GM10266 (cell line): ENCODE data around the gene ASXL1.
A peak's percentile ranks its signal among the peaks of the same experiment; 100 is the strongest.

Experiments used
- DNase-seq: peaks from one replicate; pipeline ENCODE4 v3.0.0; 2012; ENCODE audit errors: extremely low spot score
- TF ChIP-seq, protein P1 (sequence below): IDR thresholded peaks from 2 replicates; pipeline ENCODE4 v1.5.1; 2012; ENCODE audit warnings: mild to moderate bottlenecking, low read depth; ENCODE audit not compliant: control insufficient read depth, insufficient read depth; ENCODE audit errors: missing control alignments

The ASXL1 gene

DNA sequence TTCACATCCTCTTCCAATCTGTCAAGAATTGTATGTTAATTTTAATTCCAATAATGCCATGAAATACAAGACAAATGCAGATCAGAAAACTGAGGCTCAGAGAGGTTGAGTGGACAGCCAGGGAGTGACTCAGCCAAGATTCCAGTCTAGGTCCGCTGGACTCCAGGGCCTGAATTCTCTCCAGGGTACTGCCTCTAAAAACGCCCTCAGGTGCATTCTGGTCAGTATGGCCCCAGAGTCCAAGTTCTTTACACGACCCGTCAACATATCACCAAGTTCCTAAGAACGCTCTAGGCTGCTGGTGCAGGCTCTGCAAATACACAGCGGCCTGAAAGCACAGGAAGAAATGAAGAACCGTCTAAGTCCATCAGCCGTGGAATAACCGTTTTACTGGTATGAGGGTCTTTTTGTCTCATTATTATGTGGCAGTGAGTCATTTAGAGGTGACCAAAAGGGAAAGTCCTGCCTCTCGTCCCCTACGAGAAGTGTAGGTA is 709 bp upstream of the ASXL1 start:
- DNase-seq = no peak

DNA sequence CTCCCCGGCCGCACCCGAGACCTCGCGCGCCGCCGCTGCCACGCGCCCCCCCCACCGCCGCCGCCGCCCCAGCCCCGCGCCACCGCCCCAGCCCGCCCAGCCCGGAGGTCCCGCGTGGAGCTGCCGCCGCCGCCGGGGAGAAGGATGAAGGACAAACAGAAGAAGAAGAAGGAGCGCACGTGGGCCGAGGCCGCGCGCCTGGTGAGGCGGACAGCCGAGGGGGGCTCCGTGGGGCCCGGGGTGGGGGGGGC is 426 bp downstream of the ASXL1 start:
- TF ChIP-seq, protein P1, sequence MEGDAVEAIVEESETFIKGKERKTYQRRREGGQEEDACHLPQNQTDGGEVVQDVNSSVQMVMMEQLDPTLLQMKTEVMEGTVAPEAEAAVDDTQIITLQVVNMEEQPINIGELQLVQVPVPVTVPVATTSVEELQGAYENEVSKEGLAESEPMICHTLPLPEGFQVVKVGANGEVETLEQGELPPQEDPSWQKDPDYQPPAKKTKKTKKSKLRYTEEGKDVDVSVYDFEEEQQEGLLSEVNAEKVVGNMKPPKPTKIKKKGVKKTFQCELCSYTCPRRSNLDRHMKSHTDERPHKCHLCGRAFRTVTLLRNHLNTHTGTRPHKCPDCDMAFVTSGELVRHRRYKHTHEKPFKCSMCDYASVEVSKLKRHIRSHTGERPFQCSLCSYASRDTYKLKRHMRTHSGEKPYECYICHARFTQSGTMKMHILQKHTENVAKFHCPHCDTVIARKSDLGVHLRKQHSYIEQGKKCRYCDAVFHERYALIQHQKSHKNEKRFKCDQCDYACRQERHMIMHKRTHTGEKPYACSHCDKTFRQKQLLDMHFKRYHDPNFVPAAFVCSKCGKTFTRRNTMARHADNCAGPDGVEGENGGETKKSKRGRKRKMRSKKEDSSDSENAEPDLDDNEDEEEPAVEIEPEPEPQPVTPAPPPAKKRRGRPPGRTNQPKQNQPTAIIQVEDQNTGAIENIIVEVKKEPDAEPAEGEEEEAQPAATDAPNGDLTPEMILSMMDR = no peak

More for the DNA sequence above, 709 bp upstream of the ASXL1 start:
- TF ChIP-seq, protein P1 = no peak

DNA sequence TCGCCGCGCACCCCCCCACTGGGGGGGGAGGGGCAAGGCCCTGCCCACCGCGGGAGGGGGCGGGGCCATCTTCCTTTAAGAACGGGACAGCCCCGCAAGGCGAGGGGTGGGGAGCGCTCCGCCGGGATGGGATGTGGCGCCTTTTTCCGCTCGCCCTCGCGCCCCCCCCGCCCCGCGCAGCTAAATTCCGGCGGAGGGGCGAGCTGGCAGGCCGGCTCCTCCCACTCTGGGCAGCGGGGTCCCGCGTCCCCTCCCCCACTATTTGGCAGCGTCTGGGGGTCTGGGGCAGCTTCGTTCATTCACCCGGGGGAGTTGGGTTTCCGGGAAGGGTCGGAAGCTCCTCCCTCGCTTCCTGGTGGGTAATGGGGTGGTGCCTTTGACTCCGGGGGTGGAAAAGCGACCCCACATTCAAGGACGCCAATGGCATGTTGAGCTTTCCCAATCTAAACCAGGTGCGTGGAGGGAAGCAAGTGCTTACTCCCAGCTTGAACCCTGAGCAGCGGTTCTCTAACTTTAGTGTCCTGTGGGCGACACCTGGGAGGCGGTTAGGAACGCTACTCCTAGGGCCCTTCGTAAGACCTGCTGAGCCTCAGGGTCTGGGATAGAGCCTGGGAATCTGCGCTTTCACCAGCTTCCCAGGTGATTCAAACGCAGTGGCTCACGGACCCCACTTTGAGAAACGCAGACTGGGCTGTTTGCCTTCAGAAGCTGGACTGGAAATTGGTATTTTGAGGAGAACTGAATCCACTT is 927 bp downstream of the ASXL1 start:
- TF ChIP-seq, protein P1 = no peak
- DNase-seq = peak; percentile 80

More for the DNA sequence above, 426 bp downstream of the ASXL1 start:
- DNase-seq = no peak

GRCh38 chr20:32359633-32360332 is 1.7 kb downstream of the ASXL1 start:
- TF ChIP-seq, protein P1 = no peak
- DNase-seq = no peak

DNA sequence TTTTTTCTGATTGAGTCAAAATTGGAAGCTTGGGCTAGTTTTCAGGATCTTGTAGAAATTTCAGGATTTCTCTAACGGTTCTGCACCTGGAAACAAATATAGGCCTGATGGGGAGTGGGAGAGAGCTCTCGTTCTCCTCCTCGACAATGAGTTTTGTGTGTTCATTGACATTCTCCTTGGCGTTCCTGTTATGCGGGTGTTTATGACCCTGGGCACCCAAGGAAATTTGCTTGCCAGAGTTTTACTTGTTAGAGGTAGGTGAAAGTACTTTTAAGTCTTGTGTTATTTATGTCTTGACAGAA is 2.2 kb downstream of the ASXL1 start:
- no peak for DNase-seq

DNA sequence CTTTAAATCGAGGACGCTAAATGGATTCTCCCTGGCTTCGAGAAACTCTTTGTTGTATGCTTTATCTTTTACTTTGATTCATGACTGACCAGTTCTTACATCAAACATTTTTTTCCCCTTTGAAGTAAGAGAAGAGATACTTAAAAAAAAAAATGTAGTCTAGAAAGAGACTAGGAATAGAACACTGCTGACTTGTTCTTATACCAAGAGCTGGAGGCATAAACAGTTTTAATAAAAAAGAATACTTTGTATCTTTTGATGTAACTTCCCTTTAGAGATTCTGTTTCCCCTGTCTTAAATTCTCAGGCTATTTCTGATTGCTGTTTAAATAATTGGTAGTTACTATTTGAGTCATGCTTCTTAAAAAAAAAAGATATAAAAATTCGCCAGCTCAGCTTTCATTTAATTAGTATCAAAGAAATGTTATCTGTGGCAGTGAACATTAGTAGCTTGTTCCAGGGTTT is 4.8 kb downstream of the ASXL1 start:
- TF ChIP-seq, protein P1 = no peak
- DNase-seq = no peak

More for the DNA sequence above, 2.2 kb downstream of the ASXL1 start:
- TF ChIP-seq, protein P1 = no peak

DNA sequence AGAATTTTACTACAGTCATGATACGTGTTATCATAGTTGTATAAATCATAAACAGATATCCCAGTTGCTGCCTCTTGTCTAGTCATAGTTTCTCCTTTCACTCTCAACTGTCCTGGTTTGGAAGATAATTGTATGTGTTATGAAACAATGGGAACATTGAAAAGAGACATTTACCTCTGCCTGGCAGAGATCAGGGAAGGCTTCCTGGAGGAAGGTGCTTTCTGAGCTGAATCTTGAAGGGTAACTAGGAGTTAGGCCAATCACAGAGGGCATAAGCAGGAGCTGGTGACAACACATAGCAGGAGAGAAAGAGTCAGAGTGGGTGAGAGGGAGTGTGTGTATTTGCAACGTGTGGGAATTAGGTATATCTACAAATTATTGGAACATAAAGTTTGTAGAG is 5.4 kb downstream of the ASXL1 start:
- no peak for DNase-seq
- TF ChIP-seq, protein P1 = no peak
